ENCODE results near the gene EPB41.
"Not testable (repeated sequence)": the region's sequence is repeated elsewhere in the genome, so short reads cannot be mapped to it uniquely, and the experiment has no call there.

Gene EPB41

GRCh38 chr1:29081201-29081600 lies 166.8 kb downstream of the EPB41 start:
- TF ChIP-seq CTCF (conservative IDR thresholded peaks at IDR 0.05; ENCODE audit: low read depth, low read length): no peak
- DNase-seq (ENCODE audit: low read depth): no peak
- no peak overlapping the region for H3K4me3 ChIP-seq (ENCODE audit: low read depth, low read length)

- H3K4me3 ChIP-seq (ENCODE audit: low read depth, low read length): no peak overlapping the region
- no peak for DNase-seq (ENCODE audit: low read depth)
- no peak for TF ChIP-seq CTCF (conservative IDR thresholded peaks at IDR 0.05; ENCODE audit: low read depth, low read length)
Measured at GRCh38 chr1:29082519-29082918, 168.2 kb downstream of the EPB41 start.

- TF ChIP-seq CTCF (conservative IDR thresholded peaks at IDR 0.05; ENCODE audit: low read depth, low read length): no peak
- DNase-seq (ENCODE audit: low read depth): peak; percentile 8
- no peak overlapping the region for H3K4me3 ChIP-seq (ENCODE audit: low read depth, low read length)
Measured at GRCh38 chr1:29083317-29084195, 169.2 kb downstream of the EPB41 start.

GRCh38 chr1:29084196-29084521 lies 169.8 kb downstream of the EPB41 start:
- H3K4me3 ChIP-seq (ENCODE audit: low read depth, low read length): no peak overlapping the region
- DNase-seq (ENCODE audit: low read depth): no peak
- TF ChIP-seq CTCF (conservative IDR thresholded peaks at IDR 0.05; ENCODE audit: low read depth, low read length): no peak

GRCh38 chr1:29090937-29091618 lies 176.7 kb downstream of the EPB41 start:
- no peak overlapping the region for H3K4me3 ChIP-seq (ENCODE audit: low read depth, low read length)
- no peak for TF ChIP-seq CTCF (conservative IDR thresholded peaks at IDR 0.05; ENCODE audit: low read depth, low read length)
- no peak for DNase-seq (ENCODE audit: low read depth)

GRCh38 chr1:29092704-29093103 lies 178.3 kb downstream of the EPB41 start:
- DNase-seq (ENCODE audit: low read depth); H3K4me3 ChIP-seq (ENCODE audit: low read depth, low read length): not testable (repeated sequence)

- H3K4me3 ChIP-seq (ENCODE audit: low read depth, low read length): no peak overlapping the region
- no peak for TF ChIP-seq CTCF (conservative IDR thresholded peaks at IDR 0.05; ENCODE audit: low read depth, low read length)
- DNase-seq (ENCODE audit: low read depth): no peak
Measured at GRCh38 chr1:29094433-29094832, 180.1 kb downstream of the EPB41 start.

All from choroid plexus epithelial cell (primary cell).